A673 (cell line): ENCODE measurements around the gene MORN4. TPM values are rescaled to one million over a fixed set of nuclear protein-coding genes. Genes with fewer than 3 reads are reported as not detected.
"Not testable (repeated sequence)": the region's sequence is repeated elsewhere in the genome, so short reads cannot be mapped to it uniquely, and the experiment has no call there.

Experiments used
- BruUV-seq: library from RNA; stranded (reverse); fragments of 400-500 nt; replicated peaks from 2 replicates; lab custom pipeline; 2021; lab: Mats Ljungman, UMichigan
- CTCF ChIA-PET: fragments of 300-600 bp; sonication (Branson Sonifier 250); formaldehyde crosslinking; loops from one replicate; lab custom pipeline; 2022; ENCODE audit warnings: antibody characterized with exemption; lab: Charles Lee
- POLR2A ChIA-PET: fragments of 300-600 bp; sonication (Branson Sonifier 250); formaldehyde crosslinking; loops from one replicate; lab custom pipeline; 2022; ENCODE audit warnings: antibody characterized with exemption; ENCODE audit not compliant: low non-redundant PET; lab: Charles Lee
- DNase-seq: peaks from one replicate; pipeline ENCODE4 v3.0.0-alpha.2; 2015; ENCODE audit warnings: low spot score
- H3K27ac ChIP-seq: fragments of 200-600 bp; sonication (generic); 2 replicates; pipeline ENCODE4 v1.5.1; 2016; ENCODE audit warnings: mixed run types, low read depth, mild to moderate bottlenecking, mixed read lengths, antibody characterized with exemption, low read length; ENCODE audit not compliant: poor library complexity, severe bottlenecking
- H3K27me3 ChIP-seq: fragments of 200-600 bp; sonication (generic); replicated peaks from 2 replicates; pipeline ENCODE4 v1.6.1; 2017; ENCODE audit warnings: mixed run types, low read depth, mild to moderate bottlenecking, mixed read lengths, antibody characterized with exemption, low read length; ENCODE audit not compliant: insufficient read depth, poor library complexity
- H3K36me3 ChIP-seq: fragments of 200-600 bp; sonication (generic); 2 replicates; pipeline ENCODE4 v1.6.1; 2016; ENCODE audit warnings: mixed run types, mild to moderate bottlenecking, mixed read lengths, antibody characterized with exemption, low read length; ENCODE audit not compliant: insufficient read depth, poor library complexity, severe bottlenecking
- H3K4me1 ChIP-seq: fragments of 200-600 bp; sonication (generic); 2 replicates; pipeline ENCODE4 v1.6.1; 2017; ENCODE audit warnings: mixed run types, mild to moderate bottlenecking, mixed read lengths, antibody characterized with exemption, low read length; ENCODE audit not compliant: insufficient read depth, poor library complexity, severe bottlenecking
- H3K4me3 ChIP-seq: fragments of 200-600 bp; sonication (generic); 2 replicates; pipeline ENCODE4 v1.5.1; 2016; ENCODE audit warnings: low read depth, mixed run types, mild to moderate bottlenecking, mixed read lengths, low read length; ENCODE audit not compliant: poor library complexity, severe bottlenecking
- H3K9me3 ChIP-seq: fragments of 200-600 bp; sonication (generic); 2 replicates; pipeline ENCODE4 v1.6.1; 2016; ENCODE audit warnings: mixed run types, low read depth, mild to moderate bottlenecking, mixed read lengths, antibody characterized with exemption, low read length; ENCODE audit not compliant: poor library complexity, severe bottlenecking
- CTCF ChIP-seq: fragments of 300-800, 200-600 bp; sonication (generic); conservative IDR thresholded peaks from 2 replicates; pipeline ENCODE4 v1.5.1; 2017; ENCODE audit warnings: low read depth, mild to moderate bottlenecking, antibody characterized with exemption, low read length, moderate library complexity, mixed read lengths
- EZH2 ChIP-seq: fragments of 200-600 bp; sonication (generic); IDR thresholded peaks from 2 replicates; pipeline ENCODE4 v1.6.1; 2017; ENCODE audit warnings: borderline replicate concordance, low read depth, mild to moderate bottlenecking, mixed read lengths, antibody characterized with exemption, low read length; ENCODE audit not compliant: poor library complexity, severe bottlenecking
- intact Hi-C: fragments of 100-400 bp; cut with micrococcal nuclease; formaldehyde crosslinking; loops from one replicate; pipeline ENCODE4 v1.10.0; 2022; ENCODE audit not compliant: unreplicated experiment
- total RNA-seq: library from RNA; stranded (reverse); gene quantifications from 2 replicates; pipeline ENCODE4 v1.2.3, GENCODE V29; 2021

MORN4 gene
- total RNA-seq, 1 experiment from 2014 or later, result 8.4 TPM

- Histone ChIP-seq H3K36me3 (no peaks in the 10 kb centered on the region), H3K27me3 (no peaks in the 10 kb centered on the region), H3K4me3 (no peak overlapping the region), H3K27ac (no peak overlapping the region), H3K9me3 (no peaks in the 10 kb centered on the region), H3K4me1 (no peaks in the 10 kb centered on the region)
- ChIA-PET POLR2A (no interaction called here), CTCF (no interaction called here)
- TF ChIP-seq EZH2, result no peak
- no peak for TF ChIP-seq CTCF
- no TSS peak for BruUV-seq
- intact Hi-C loops, result no loop called here
- no peak for DNase-seq
Measured at GRCh38 chr10:97577701-97578100, 55.6 kb downstream of the MORN4 start.

DNA sequence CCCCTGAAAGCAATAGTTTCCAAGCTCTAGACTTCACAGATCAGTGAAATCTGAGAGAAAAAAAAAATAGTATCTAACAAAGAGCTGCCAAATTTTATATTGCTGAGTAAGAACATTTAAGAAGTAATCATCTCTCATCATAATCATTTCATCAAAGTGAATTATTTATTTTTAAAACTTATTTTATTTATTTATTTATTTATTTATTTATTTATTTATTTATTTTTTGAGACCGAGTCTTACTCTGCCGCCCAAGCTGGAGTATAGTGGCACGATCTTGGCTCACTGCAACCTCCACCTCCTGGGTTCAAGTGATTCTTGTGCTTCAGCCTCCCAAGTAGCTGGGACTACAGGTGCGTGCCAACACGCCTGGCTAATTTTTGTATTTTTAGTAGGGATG is 56.8 kb downstream of the MORN4 start:
- H3K36me3 ChIP-seq, H3K27ac ChIP-seq, H3K4me3 ChIP-seq, BruUV-seq, H3K27me3 ChIP-seq, DNase-seq, CTCF ChIA-PET, H3K9me3 ChIP-seq, intact Hi-C loops, H3K4me1 ChIP-seq: not testable (repeated sequence)
- POLR2A ChIA-PET, result interaction anchor here (0.7 kb wide), 1 partner anchor 81 kb away, joined by 5 read pairs; no protein-coding TSS in a partner anchor

DNA sequence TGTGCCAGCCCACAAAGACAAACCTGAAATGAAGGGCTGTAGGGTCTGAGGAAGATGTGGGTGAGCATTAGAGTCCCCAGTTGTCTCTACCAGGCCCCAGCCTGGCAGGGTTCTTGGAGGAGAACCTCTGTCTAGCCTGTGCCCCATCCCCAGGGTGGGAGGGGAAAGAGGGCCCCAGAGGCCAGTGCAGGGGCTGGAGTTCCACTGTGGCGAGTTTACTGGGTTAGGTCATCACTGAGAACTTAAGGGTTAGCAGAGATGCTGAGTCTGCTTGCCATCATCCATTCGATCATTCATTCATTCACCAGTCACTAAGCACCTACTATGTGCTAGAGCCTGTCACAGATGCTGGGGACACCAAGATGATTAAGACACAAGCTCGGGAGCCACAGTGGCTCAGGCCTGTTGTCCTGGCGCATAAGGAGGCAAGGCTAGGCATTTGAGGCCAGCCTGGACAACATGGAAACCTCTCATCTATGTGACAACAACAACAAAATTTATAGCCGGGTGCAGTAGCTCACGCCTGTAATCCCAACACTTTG is 58.1 kb downstream of the MORN4 start:
- BruUV-seq, result no TSS peak
- intact Hi-C loops, result no loop called here
- CTCF ChIA-PET, result no interaction called here

More for the DNA sequence above, 58.1 kb downstream of the MORN4 start:
- TF ChIP-seq CTCF (no peak), EZH2 (no peak)
- H3K9me3 ChIP-seq, result no peaks in the 10 kb centered on the region
- H3K27me3 ChIP-seq, result no peaks in the 10 kb centered on the region
- H3K4me3 ChIP-seq, result no peak overlapping the region
- H3K36me3 ChIP-seq, result no peaks in the 10 kb centered on the region
- no peak overlapping the region for H3K27ac ChIP-seq
- DNase-seq, result no peak
- no peaks in the 10 kb centered on the region for H3K4me1 ChIP-seq
- POLR2A ChIA-PET, result interaction anchor here (0.6 kb wide), 1 partner anchor 49 kb away, joined by 3 read pairs; no protein-coding TSS in a partner anchor
